Fibroblast of the aortic adventitia (primary cell): ENCODE data around the gene FIBP. TPM values are rescaled to one million over a fixed set of nuclear protein-coding genes. Genes with fewer than 3 reads are reported as not detected.
"Not testable (repeated sequence)": the region's sequence is repeated elsewhere in the genome, so short reads cannot be mapped to it uniquely, and the experiment has no call there.

ENCODE experiments used
- DNase-seq: peaks from one replicate; pipeline ENCODE4 v3.0.0-alpha.2; 2010; ENCODE audit warnings: low read depth
- H3K4me3 ChIP-seq: 2 replicates; pipeline ENCODE4 v1.5.1; 2011; ENCODE audit warnings: low read depth, mild to moderate bottlenecking, control low read depth, low read length, moderate library complexity
- total RNA-seq: library from RNA; depleted of rRNA; stranded (reverse); fragments of >200 nt; gene quantifications from 2 replicates; pipeline ENCODE4 v1.2.3, GENCODE V29; 2012; ENCODE audit warnings: low replicate concordance
- TF ChIP-seq, protein P1 (sequence below): IDR thresholded peaks from 2 replicates; pipeline ENCODE4 v1.5.1; 2011; ENCODE audit warnings: mild to moderate bottlenecking, low read length, control low read depth, inconsistent platforms; ENCODE audit not compliant: insufficient read depth

Gene FIBP
- total RNA-seq, 1 donor, result 157 TPM

DNA sequence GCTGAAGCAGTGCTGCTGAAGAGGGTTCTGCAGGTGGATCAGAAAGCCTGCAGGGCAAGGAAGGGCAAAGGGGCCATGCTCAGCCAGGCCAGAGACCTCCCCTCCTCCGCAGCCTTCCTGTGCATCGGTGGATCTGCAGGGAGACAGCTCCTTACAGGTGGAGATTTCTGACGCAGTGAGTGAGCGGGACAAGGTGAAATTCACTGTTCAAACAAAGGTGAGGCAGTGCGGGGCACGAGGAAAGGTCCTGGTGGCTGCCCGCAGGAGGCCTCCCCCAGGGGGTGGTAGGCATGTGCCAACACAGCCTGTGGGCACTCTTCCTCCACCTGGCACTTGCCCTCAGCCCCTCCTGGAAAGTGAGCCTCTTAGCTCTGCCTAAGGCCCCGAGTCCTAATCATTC is 38.9 kb downstream of the FIBP start:
- DNase-seq, result no peak
- no peak overlapping the region for H3K4me3 ChIP-seq
- TF ChIP-seq, protein P1, sequence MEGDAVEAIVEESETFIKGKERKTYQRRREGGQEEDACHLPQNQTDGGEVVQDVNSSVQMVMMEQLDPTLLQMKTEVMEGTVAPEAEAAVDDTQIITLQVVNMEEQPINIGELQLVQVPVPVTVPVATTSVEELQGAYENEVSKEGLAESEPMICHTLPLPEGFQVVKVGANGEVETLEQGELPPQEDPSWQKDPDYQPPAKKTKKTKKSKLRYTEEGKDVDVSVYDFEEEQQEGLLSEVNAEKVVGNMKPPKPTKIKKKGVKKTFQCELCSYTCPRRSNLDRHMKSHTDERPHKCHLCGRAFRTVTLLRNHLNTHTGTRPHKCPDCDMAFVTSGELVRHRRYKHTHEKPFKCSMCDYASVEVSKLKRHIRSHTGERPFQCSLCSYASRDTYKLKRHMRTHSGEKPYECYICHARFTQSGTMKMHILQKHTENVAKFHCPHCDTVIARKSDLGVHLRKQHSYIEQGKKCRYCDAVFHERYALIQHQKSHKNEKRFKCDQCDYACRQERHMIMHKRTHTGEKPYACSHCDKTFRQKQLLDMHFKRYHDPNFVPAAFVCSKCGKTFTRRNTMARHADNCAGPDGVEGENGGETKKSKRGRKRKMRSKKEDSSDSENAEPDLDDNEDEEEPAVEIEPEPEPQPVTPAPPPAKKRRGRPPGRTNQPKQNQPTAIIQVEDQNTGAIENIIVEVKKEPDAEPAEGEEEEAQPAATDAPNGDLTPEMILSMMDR, result no peak

DNA sequence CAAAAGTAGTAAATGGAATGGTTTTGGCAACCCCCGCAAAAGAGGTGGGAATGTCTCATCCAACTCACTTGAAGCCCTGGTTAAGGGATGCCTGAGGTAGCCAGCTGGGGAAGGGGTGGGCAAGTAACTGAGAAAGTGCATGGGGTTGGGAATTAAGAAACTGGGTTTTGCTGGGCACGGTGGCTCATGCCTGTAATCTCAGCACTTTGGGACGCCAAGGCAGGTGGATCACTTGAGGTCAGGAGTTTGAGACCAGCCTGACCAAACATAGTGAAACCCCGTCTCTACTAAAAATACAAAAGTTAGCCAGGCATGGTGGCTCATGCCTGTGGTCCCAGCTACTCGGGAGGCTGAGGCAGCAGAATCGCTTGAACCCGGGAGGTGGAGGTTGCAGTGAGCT is 39.6 kb downstream of the FIBP start:
- DNase-seq, H3K4me3 ChIP-seq: not testable (repeated sequence)

DNA sequence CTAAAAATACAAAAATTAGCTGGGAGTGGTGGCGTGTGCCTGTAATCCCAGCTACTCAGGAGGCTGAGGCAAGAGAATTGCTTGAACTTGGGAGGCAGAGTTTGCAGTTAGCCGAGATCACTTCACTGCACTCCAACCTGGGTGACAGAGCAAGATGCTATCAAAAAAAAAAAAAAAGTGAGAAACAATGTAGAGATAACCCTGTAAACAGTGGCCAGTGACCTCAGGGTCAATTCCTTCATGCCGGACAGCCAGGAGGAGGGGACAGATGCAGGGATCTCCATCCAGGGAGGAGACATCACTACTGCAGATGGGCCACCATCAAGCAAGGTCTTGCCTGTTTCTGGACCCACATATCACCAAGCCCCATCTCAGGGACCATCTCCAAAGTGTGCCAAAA is 40.5 kb downstream of the FIBP start:
- H3K4me3 ChIP-seq, result no peak overlapping the region
- DNase-seq, result no peak
- TF ChIP-seq, protein P1, result no peak

DNA sequence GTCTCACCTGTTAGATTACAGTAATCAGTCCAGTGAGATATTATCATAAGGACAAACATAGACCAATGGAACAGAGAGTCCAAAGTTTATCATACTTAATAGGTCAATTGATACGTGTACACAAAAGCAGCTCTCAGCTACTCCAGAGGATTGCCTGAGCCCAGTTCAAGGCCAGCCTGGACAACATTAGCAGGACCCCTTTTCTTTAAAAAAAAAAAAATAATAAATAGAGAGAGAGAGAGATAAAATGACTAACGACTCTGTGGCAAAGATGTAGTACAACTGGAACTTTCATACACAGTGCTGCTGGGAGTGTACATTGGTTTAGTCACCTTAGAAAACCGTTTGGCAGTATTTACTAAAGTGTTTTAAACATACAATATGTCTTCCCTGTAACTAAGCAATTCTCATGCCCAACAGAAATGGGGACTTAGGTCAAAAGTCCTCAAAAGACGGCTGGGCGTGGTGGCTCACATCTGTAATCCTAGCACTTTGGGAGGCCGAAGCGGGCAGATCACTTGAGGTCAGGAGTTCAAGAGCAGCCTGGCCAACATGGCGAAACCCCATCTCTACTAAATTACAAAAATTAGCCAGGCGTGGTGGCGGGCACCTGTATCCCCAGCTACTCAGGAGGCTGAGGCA is 43.9 kb downstream of the FIBP start:
- no peak overlapping the region for H3K4me3 ChIP-seq
- DNase-seq, result no peak
- TF ChIP-seq, protein P1, result no peak

DNA sequence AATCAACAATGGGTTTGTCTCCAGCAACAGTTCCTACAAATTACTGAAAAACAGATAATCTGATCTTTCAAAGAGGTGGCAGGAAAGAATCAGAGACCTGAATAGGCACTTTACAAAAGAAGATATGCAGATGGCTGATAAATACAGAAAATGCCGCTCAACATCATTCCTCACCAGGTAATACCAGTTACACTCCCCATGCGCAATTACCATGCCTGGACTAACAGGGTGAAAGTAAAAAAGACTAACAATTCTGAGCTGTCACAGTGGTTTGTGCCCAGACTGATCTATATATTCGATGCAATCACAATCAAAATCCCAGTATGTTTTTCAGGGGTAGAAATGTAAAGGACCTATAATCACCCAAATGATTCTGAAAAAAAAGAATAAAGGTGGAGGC is 44.5 kb downstream of the FIBP start:
- DNase-seq, result no peak
- H3K4me3 ChIP-seq, result no peak overlapping the region
- TF ChIP-seq, protein P1, result no peak

DNA sequence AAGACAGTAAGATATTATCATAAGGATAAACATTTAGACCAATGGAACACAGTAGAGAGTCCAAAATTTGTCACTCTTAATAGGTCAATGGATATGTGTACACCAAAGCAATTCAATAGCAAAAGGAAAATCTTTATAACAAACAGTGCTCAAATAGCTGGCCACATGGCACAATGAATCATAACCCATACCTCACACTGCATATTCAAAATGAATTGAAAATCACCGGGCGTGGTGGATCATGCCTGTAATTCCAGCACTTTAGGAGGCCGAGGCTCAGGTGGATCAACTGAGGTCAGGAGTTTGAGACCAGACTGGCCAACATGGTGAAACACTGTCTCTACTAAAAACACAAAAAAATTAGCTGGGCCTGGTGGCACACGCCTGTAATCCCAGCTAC is 46.1 kb downstream of the FIBP start:
- no peak overlapping the region for H3K4me3 ChIP-seq
- TF ChIP-seq, protein P1, result no peak
- no peak for DNase-seq

DNA sequence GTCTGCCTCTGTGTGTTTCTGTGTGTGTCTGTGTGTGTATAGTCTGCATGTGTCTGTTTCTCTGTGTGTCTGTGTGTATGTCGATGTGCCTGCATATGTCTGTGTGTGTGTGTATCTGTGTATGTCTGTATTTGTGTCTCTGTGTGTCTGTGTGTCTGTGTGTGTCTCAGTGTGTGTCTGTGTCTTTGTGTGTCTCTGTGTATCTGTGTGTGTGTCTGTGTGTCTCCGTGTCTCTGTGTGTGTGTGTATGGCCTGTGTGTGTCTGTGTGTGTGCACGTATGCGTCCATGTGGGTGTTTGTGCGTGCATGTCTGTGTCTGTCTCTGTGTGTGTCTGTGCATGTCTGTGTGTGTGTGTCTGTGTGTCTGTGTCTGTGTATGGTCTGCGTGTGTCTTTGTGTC is 54.1 kb downstream of the FIBP start:
- DNase-seq, result peak; percentile 29
- peak overlapping the region; percentile 93 for H3K4me3 ChIP-seq
- TF ChIP-seq, protein P1, result no peak

Other genes with a start within 250 kb of the FIBP start
- 10.2 and 39.5 TPM in 2 replicates for gene RELA, start 225.6 kb downstream of the FIBP start, total RNA-seq
- 35.9 and 59.1 TPM in 2 replicates for gene KAT5, start 176.2 kb downstream of the FIBP start, total RNA-seq
- 44.6 and 49.6 TPM in 2 replicates for gene RNASEH2C, start 167.7 kb downstream of the FIBP start, total RNA-seq
- gene AP5B1, start 107.5 kb downstream of the FIBP start, total RNA-seq, result 11.5 and 14.4 TPM in 2 replicates
- not detected in 2 replicates for gene OVOL1, start 101.4 kb downstream of the FIBP start, total RNA-seq
- 1.6 and 3.3 TPM in 2 replicates for gene SNX32, start 54.5 kb downstream of the FIBP start, total RNA-seq
- gene CFL1, start 30.3 kb downstream of the FIBP start, total RNA-seq, result 673 and 713 TPM in 2 replicates
- gene MUS81, start 28.0 kb downstream of the FIBP start, total RNA-seq, result 26.3 and 31.8 TPM in 2 replicates
- gene EFEMP2, start 15.7 kb downstream of the FIBP start, total RNA-seq, result 57.3 and 105 TPM in 2 replicates
- not detected in 2 replicates for gene CTSW, start 8.6 kb downstream of the FIBP start, total RNA-seq
- 75.0 and 288 TPM in 2 replicates for gene CCDC85B, start 2.2 kb upstream of the FIBP start, total RNA-seq
- gene FOSL1, start 11.9 kb upstream of the FIBP start, total RNA-seq, result 11.4 and 73.9 TPM in 2 replicates
- gene C11orf68, start 30.6 kb upstream of the FIBP start, total RNA-seq, result 9.6 and 44.8 TPM in 2 replicates
- gene DRAP1, start 31.0 kb upstream of the FIBP start, total RNA-seq, result 155 and 317 TPM in 2 replicates
- not detected in 2 replicates for gene TSGA10IP, start 57.0 kb upstream of the FIBP start, total RNA-seq
- gene SART1, start 73.3 kb upstream of the FIBP start, total RNA-seq, result 22.7 and 71.2 TPM in 2 replicates
- gene EIF1AD, start 113.7 kb upstream of the FIBP start, total RNA-seq, result 21.9 and 26.4 TPM in 2 replicates
- gene BANF1, start 114.0 kb upstream of the FIBP start, total RNA-seq, result 44.1 and 57.7 TPM in 2 replicates
- gene CST6, start 123.5 kb upstream of the FIBP start, total RNA-seq, result 1.7 TPM in 1 of 2 replicates, not detected in the other
- gene CATSPER1, start 138.0 kb upstream of the FIBP start, total RNA-seq, result not detected in 2 replicates
- not detected in 2 replicates for gene GAL3ST3, start 160.7 kb upstream of the FIBP start, total RNA-seq
- gene SF3B2, start 163.9 kb upstream of the FIBP start, total RNA-seq, result 158 and 255 TPM in 2 replicates
- 18.6 and 31.5 TPM in 2 replicates for gene PACS1, start 181.8 kb upstream of the FIBP start, total RNA-seq